ENCODE measurements around the gene RASIP1. TPM values are rescaled to one million over a fixed set of nuclear protein-coding genes. Genes with fewer than 3 reads are reported as not detected.

The RASIP1 gene
- total and polyA plus RNA-seq, 2 of the 8 experiments (the other 6 are each of a cell fraction or from before 2014, with no cell fraction given): 9.3 to 11.4 TPM

DNA sequence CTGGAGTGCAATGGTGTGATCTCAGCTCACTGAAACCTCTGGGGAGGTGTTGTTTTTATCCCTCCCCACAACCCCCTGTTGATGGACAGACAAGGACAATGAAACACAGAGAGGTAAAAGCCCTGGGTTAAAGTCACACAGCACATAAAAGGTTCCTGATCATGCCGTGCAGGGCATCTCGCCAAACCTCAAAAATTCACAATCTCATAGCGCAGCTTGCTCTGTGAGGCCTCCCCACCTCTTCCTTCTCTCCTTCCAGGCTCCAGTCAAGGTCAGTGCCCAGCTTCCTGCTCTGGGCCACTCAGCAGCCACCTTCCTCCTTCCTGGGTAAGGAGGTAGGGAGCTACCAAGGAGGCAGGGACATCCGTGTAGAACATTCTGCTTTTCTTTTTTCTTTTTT lies 42.4 kb downstream of the RASIP1 start (continued):
- TF ChIP-seq TCF12 (IDR thresholded peaks at IDR 0.05; ENCODE audit: low read depth, low read length) (no peak), POLR2AphosphoS5 (IDR thresholded peaks at IDR 0.05; ENCODE audit: low read depth, low read length) (no peak), TEAD4 (IDR thresholded peaks at IDR 0.05; ENCODE audit: low read depth, low read length) (no peak)
- TF ChIP-seq, protein P1, sequence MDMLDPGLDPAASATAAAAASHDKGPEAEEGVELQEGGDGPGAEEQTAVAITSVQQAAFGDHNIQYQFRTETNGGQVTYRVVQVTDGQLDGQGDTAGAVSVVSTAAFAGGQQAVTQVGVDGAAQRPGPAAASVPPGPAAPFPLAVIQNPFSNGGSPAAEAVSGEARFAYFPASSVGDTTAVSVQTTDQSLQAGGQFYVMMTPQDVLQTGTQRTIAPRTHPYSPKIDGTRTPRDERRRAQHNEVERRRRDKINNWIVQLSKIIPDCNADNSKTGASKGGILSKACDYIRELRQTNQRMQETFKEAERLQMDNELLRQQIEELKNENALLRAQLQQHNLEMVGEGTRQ (IDR thresholded peaks at IDR 0.05; ENCODE audit: low read length): no peak
- TF ChIP-seq, protein P2, sequence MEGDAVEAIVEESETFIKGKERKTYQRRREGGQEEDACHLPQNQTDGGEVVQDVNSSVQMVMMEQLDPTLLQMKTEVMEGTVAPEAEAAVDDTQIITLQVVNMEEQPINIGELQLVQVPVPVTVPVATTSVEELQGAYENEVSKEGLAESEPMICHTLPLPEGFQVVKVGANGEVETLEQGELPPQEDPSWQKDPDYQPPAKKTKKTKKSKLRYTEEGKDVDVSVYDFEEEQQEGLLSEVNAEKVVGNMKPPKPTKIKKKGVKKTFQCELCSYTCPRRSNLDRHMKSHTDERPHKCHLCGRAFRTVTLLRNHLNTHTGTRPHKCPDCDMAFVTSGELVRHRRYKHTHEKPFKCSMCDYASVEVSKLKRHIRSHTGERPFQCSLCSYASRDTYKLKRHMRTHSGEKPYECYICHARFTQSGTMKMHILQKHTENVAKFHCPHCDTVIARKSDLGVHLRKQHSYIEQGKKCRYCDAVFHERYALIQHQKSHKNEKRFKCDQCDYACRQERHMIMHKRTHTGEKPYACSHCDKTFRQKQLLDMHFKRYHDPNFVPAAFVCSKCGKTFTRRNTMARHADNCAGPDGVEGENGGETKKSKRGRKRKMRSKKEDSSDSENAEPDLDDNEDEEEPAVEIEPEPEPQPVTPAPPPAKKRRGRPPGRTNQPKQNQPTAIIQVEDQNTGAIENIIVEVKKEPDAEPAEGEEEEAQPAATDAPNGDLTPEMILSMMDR (IDR thresholded peaks at IDR 0.05; ENCODE audit: control extremely low read depth in 1 of 3, insufficient read depth in 1 of 3, low read depth in 1 of 3, low read length in 3 of 3): no peak

Data from H1 (cell line).